ENCODE measurements around the gene USP22.

Gene USP22

DNA sequence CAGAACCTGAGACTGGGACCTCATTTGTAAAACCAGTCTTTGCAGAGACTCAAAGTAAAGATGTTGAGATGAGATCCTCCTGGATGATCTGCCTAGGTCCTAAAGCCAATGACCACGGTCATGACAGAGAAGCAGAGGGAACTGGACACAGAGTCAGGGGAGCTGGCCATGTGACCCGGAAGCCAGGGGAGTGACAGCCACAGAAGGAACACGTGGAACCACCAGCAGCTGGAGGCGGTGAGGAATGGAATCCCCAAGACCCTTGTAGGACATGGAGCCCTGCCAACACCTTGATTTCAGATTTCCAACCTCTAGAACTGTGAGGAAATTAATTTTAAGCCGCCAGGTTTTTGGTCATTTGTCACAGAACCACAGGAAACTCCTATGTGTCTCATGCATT, 37.0 kb downstream of the USP22 start:
- FAIRE-seq, result no peak
- DNase-seq (ENCODE audit: insufficient read length, low spot score), result no peak
- no peak for TF ChIP-seq POLR2A (IDR thresholded peaks at IDR 0.05; ENCODE audit: low read depth, low read length)

DNA sequence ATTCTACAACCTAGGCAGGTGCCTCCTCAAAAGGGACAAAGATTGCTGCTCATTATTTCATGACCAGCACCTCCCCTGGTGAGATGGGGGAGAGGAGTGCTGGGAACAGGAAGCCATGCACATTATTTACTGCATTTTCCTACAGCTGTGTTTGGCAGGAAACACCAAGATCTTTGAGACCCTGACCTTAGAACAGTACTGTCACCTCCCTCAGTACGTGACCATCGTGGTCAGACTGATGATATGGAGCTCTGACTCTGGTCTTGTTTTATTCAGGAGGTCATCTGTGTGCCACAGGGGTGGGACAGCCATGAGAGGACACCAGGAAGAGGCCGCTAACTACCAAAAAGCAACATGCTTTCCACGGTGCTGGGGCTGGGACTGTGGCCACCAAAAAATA, 37.4 kb downstream of the USP22 start:
- FAIRE-seq (no peak), DNase-seq (ENCODE audit: insufficient read length, low spot score) (no peak)
- TF ChIP-seq POLR2A (IDR thresholded peaks at IDR 0.05; ENCODE audit: low read depth, low read length), result no peak

DNA sequence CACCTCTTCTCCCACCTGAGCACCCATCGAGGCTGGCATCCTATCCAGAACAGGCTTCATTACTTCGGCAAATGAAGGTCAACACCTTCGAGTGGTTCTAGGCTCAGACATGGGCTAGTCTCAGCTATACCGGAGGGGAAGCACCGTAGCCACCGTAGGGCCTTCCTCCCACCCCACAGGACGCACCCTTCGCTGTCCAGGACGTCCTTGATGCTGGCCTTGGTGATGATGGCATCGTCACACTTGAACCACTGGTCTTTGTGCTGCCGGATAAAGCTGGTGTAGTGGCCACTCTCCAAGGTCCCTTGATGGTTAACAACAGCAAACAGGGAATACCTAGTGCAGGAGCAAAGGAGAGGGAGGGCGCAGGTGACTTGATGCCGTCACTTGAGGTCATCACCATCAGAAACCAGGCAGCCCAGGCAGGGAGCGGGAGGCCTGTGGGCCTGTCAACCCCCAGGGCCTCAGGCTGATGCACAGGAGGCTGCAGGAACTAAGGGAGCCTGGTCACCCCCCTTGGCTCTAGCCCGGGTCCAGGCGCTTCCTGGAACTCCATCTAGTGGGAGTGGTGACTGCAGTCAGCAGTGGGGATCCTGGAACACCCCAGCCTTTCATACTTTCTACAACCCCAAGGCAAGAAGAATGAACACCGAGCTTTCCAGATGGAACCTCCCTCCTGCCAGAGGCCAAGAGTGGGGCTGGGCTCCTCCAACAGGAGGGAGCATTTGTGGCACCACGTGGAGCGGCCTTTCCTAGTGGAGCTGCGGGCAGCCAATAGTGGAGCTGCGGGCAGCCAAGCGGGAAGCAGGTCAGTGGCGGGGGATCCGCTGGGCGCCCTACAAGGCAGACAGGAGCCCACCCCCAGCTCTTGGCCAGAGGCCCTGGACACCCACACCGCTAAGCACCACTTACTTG, 38.5 kb downstream of the USP22 start:
- DNase-seq (ENCODE audit: insufficient read length, low spot score) (no peak), FAIRE-seq (no peak)
- no peak for TF ChIP-seq POLR2A (IDR thresholded peaks at IDR 0.05; ENCODE audit: low read depth, low read length)

DNA sequence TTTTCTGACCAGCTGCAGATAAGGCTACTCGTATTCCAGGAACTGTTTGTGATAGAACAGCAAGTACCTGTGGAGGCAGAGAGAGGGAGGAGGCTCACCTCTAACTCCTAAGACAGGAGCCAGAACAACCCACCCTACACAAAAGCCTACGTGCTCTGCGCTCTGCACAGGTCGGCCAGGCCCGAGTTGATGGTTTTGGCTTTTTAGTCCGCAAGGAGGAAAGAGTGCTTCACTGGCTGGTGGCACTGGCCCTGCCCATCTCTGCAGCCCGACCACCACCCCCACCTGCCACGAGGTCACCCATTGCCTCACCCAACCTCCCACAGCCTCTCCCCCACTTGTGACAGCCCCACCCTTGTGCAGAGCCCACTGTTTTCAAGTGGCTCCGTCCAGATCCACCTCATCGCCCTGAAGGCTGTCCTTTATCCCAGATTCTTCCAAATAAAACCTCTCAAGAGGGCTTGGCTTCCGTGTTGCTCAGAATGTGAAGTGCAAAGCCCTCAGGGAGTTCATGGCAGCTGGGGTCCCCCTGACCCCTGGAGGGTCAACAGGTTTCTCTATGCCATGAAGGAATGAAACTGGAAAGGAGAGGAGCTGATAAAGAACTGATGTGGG, 39.7 kb downstream of the USP22 start:
- FAIRE-seq (no peak), DNase-seq (ENCODE audit: insufficient read length, low spot score) (no peak)
- no peak for TF ChIP-seq POLR2A (IDR thresholded peaks at IDR 0.05; ENCODE audit: low read depth, low read length)

DNA sequence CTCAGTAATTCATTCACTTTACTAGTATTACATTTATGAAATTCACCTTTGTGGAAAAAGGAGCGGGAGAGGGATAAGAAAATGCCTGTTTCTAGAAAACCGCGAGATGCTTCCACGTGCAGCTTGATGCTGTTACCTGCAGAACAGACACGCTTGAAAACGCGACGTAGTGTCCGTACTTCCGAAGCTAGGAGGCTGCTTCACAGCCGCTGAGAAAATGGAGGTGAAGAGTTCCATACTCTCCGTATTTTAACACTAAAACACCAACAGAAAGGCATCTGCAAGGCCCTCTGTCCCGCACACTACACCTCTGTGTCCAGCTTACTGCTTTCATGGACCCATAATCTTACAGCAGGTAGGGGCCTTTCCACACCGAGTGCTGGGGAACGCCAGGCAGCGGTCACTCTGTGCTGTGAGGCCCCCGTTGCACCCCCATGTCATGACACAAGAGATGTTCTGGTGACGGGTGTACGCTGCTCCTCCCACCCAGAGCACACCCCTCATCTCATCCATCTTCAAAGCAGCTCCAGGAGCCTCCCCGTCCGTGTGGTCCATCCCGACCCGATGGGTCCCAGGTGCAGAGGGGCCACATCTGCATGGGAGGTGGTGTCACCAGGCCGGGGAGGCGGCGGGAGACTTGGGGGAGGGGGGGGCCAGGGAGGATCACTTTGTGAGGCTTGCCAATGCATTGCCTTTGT, 40.4 kb downstream of the USP22 start:
- TF ChIP-seq POLR2A (IDR thresholded peaks at IDR 0.05; ENCODE audit: low read depth, low read length), result no peak
- DNase-seq (ENCODE audit: insufficient read length, low spot score) (no peak), FAIRE-seq (no peak)

DNA sequence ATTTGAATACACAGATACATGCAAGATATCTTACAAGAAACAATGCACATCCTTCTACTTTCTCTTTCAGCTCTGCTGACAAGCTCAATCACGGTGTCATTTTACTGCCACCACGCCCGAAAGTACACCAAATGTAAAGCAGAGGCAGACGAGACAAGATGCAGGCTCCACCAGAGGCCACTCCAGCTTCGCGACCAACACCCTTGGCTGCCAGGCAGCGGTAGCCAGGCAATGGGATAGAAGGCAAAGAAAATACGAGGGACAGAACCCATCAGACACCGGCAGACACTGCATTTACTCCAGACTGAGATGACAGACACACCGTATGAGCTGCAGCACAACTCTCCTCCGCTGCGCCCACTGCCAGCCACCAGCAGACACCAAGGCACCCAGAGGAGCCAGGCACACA, 41.0 kb downstream of the USP22 start:
- FAIRE-seq (no peak), DNase-seq (ENCODE audit: insufficient read length, low spot score) (no peak)
- TF ChIP-seq POLR2A (IDR thresholded peaks at IDR 0.05; ENCODE audit: low read depth, low read length), result no peak

DNA sequence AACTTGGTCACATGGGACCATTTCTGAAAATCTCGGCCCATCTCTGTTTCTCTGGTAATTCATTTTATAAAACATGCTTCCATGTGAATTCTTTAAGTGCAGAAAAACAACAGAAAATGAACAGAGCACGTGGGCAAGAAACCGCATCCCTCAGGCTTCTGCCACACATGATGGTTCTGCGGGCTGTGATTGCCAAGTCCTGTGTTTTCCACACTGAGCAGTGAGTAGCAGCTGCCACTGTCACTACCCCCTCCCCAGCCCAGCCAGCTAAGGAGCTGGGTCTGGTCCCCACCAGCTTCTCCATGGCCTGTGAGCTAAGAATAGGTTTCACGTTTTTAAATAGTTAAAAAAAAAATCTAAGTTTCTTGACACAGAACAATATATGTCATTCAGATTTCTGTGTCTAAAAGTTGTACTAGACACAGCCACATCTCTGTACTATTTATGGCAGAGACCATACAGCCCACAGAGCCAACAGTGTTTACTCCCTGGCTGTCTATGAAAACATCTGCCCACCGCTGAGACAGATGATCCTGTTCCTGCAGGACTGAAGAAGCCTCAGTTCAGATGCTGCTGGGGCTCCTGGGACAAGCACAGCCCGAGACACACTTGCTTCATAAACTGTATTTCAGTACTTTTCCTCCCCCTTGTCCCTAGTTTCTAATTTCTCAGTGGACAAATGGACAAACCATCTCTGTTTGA, 41.5 kb downstream of the USP22 start:
- no peak for TF ChIP-seq POLR2A (IDR thresholded peaks at IDR 0.05; ENCODE audit: low read depth, low read length)
- FAIRE-seq, result no peak
- no peak for DNase-seq (ENCODE audit: insufficient read length, low spot score)

DNA sequence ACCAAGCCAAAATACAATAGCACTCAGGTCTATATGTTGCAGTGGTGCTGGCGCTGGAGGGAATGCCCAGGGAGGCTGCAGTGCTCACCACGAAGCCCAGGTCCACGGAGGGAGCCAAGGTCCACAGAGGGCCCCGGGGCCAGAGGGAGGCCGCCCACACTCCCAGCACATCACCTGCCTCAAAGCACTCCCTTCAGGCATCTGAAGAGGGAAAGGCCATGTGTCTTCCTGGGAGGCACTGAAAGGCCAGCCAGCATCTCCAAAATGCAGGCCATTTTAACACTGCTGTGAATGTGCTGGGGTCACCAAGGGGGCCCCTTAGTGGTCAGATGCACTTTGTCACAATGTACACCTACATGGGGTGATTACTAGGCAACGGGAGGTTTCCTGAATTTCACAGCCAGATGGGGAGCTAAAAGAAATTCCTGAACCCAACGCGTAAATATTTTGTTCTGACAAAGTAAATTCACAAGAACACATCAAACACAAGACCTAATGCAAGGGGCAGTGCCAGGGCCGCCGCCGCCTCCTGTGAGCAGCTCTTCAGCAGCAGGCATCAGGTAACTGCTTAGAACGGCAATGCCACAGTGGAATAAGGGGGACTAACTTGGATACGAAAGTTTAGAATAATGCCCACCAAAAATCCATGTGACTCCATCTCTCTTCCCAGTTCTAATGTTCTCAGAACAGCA, 42.8 kb downstream of the USP22 start:
- DNase-seq (ENCODE audit: insufficient read length, low spot score), result no peak
- FAIRE-seq, result no peak
- no peak for TF ChIP-seq POLR2A (IDR thresholded peaks at IDR 0.05; ENCODE audit: low read depth, low read length)

DNA sequence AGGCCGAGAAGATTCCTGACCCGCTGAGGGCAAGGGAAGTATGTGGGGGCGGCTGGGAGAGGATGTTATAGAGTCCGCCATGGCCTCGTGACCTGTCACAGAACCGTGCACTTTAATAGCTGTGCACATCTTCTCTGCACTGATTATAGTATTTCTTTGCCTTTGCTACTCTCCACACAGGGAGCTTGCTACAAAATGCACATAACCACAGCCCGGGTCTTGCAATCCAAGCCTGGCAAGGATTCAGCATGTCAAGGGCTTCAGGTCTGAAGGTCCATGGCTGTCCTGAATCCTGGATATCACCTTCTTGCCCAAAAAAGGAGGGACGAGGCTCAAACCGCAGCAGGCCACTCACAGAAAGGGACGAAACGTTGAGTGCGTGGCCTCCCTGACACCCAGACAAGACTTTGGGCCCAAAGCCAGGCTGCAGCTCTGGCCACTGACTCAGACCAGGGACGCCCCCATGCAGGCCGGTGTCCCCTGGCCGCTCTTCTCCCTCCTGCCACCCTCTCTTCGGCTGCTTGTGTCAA, 43.7 kb downstream of the USP22 start:
- no peak for TF ChIP-seq POLR2A (IDR thresholded peaks at IDR 0.05; ENCODE audit: low read depth, low read length)
- DNase-seq (ENCODE audit: insufficient read length, low spot score), result no peak
- no peak for FAIRE-seq

DNA sequence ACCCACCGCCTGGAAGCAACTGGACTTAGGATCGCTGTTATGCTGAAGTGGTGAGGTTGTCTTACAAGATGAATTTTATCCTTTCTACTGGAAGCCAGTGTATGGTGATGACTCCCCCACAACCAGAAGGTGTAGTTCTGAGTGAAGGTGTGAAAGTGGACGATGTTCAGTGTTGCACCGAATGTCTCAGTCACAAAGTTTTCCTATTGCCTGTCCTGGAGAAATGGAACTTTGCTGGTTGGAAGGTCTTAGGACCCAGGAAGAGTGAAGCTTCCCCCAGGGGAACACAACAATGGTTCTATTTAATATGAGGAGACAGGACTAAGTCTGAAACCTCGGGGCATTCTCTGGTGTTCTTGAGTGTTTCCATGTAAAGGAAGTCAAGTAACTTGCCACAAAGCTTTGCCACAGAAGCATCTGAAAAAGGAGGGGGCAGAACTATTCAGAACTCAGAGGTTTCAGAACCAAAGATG, 44.2 kb downstream of the USP22 start:
- DNase-seq (ENCODE audit: insufficient read length, low spot score), result no peak
- TF ChIP-seq POLR2A (IDR thresholded peaks at IDR 0.05; ENCODE audit: low read depth, low read length), result no peak
- no peak for FAIRE-seq

DNA sequence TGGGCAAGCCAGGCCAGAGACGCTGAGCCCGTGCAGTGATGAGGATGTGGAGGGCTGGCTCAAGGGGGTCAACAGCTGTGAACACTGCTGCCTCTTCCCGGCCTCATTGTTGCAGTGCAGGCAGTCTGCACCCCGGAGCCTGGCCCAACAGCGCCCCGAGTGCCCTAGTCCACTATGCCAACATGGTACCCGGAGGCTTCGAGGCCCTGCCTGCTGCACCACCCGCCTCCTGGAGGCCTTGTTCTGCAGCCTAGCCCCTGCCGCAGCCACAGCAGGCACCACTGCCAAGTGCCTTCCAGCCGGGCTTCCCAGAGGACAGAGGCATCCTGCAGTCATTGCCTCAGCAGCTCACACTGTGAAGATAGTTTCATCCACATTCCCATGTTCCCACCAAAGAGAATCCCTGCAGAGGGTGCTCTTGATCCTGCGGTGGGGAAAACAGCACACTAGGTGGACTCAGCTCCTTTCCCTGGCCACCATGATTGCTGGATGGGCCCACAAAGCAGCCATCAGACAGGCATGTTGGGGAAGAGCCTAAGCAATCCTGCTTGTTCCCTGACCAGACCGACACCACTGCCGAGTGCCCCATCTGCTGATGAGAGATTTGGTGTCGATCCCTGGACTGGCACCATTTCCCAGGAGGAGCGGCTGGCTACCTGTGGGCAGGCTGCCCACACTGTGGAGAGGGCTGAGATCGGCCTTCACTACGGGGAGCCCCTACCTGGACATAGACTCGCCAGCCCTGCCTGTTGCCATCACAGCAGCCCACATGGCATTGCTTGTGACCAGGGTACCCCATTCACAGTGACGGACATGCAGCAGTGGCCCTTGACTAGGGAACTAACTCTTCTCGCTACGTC, 44.9 kb downstream of the USP22 start:
- FAIRE-seq (no peak), DNase-seq (ENCODE audit: insufficient read length, low spot score) (no peak)
- TF ChIP-seq POLR2A (IDR thresholded peaks at IDR 0.05; ENCODE audit: low read depth, low read length), result no peak
